Activated naive CD4-positive, alpha-beta T cell treated with anti-CD3 and anti-CD28 coated beads, Interleukin-2, amount 10 ng/mL, durations not matched to agents 7 days and 5 days (primary cell): Measurements from ENCODE around the gene CAPN14.

ENCODE experiments used
- CTCF ChIA-PET: fragments of 350-600 bp; sonication (Branson Sonifier 250); formaldehyde crosslinking; loops from one replicate; lab custom pipeline; 2021; ENCODE audit warnings: antibody characterized with exemption; lab: Charles Lee
- DNase-seq: peaks from one replicate; pipeline ENCODE4 v3.0.0-alpha.2; 2020
- H3K27ac Mint-ChIP-seq: one replicate; pipeline ENCODE4 v1.8.0; 2021; ENCODE audit warnings: mild to moderate bottlenecking, moderate library complexity, mixed read lengths
- H3K27me3 Mint-ChIP-seq: one replicate; pipeline ENCODE4 v1.8.0; 2021; ENCODE audit warnings: mild to moderate bottlenecking, mixed read lengths
- H3K36me3 Mint-ChIP-seq: one replicate; pipeline ENCODE4 v1.8.0; 2021; ENCODE audit warnings: mixed read lengths
- H3K4me1 Mint-ChIP-seq: one replicate; pipeline ENCODE4 v1.8.0; 2021; ENCODE audit warnings: mixed read lengths
- H3K4me3 Mint-ChIP-seq: one replicate; pipeline ENCODE4 v1.8.0; 2021; ENCODE audit warnings: mild to moderate bottlenecking, moderate library complexity, mixed read lengths
- H3K9me3 Mint-ChIP-seq: one replicate; pipeline ENCODE4 v1.8.0; 2021; ENCODE audit warnings: mixed read lengths

The CAPN14 gene

GRCh38 chr2:31236433-31237205, 19.3 kb upstream of the CAPN14 start:
- Mint-ChIP-seq H3K27me3 (peaks cover 16% of the 10 kb centered on the region), H3K4me1 (peaks cover 19% of the 10 kb centered on the region), H3K4me3 (no peak overlapping the region), H3K9me3 (no peaks in the 10 kb centered on the region), H3K36me3 (no peaks in the 10 kb centered on the region), H3K27ac (no peak overlapping the region)
- no peak for DNase-seq
- CTCF ChIA-PET: interaction anchor here (1.3 kb wide), 1 partner anchor 97 kb away, joined by 4 read pairs; no protein-coding TSS in a partner anchor

GRCh38 chr2:31235504-31235902, 18.2 kb upstream of the CAPN14 start:
- CTCF ChIA-PET: interaction anchor here (3.1 kb wide), 1 partner anchor 98 kb away, joined by 13 read pairs; no protein-coding TSS in a partner anchor
- Mint-ChIP-seq H3K27me3 (peaks cover 16% of the 10 kb centered on the region), H3K4me1 (peaks cover 15% of the 10 kb centered on the region), H3K4me3 (no peak overlapping the region), H3K36me3 (no peaks in the 10 kb centered on the region), H3K9me3 (no peaks in the 10 kb centered on the region), H3K27ac (no peak overlapping the region)
- DNase-seq: no peak

- Mint-ChIP-seq H3K27me3 (peaks cover 16% of the 10 kb centered on the region), H3K4me3 (peak overlapping the region; percentile 51), H3K36me3 (no peaks in the 10 kb centered on the region), H3K9me3 (no peaks in the 10 kb centered on the region), H3K4me1 (peaks cover 15% of the 10 kb centered on the region), H3K27ac (peak overlapping the region; percentile 58)
- DNase-seq: no peak
- CTCF ChIA-PET: interaction anchor here (3.1 kb wide), 1 partner anchor 99 kb away, joined by 13 read pairs; no protein-coding TSS in a partner anchor
Observed at GRCh38 chr2:31234683-31235503, 17.6 kb upstream of the CAPN14 start.

GRCh38 chr2:31233741-31234682, 16.7 kb upstream of the CAPN14 start, which contains the start of gene EHD3:
Gene EHD3, plus strand, starts transcription at chr2:31234152. Its CDS starts 470 bp downstream, at chr2:31234622.
- Mint-ChIP-seq H3K36me3 (no peaks in the 10 kb centered on the region), H3K4me3 (peak within 1 kb of the TSS; percentile 62), H3K27ac (peak within 1 kb of the TSS; percentile 58), H3K4me1 (peaks cover 15% of the 10 kb centered on the region), H3K27me3 (peaks cover 16% of the 10 kb centered on the region), H3K9me3 (no peaks in the 10 kb centered on the region)
- peak; percentile 84 for DNase-seq
- CTCF ChIA-PET: interaction anchor here (1.4 to 3.1 kb wide), 2 partner anchors 100 to 522 kb away, joined by 4 to 13 read pairs; no protein-coding TSS in a partner anchor

GRCh38 chr2:31233231-31233630, 15.9 kb upstream of the CAPN14 start:
- DNase-seq: no peak

GRCh38 chr2:31232586-31232985, 15.3 kb upstream of the CAPN14 start:
- peaks cover 15% of the 10 kb centered on the region for H3K4me1 Mint-ChIP-seq
- CTCF ChIA-PET: interaction anchor here (0.8 to 3.1 kb wide), 3 partner anchors 52 to 101 kb away, joined by 3 to 13 read pairs (median 3); no protein-coding TSS in a partner anchor
- H3K27ac Mint-ChIP-seq: no peak overlapping the region
- no peak overlapping the region for H3K4me3 Mint-ChIP-seq
- no peaks in the 10 kb centered on the region for H3K9me3 Mint-ChIP-seq
- peaks cover 16% of the 10 kb centered on the region for H3K27me3 Mint-ChIP-seq
- no peaks in the 10 kb centered on the region for H3K36me3 Mint-ChIP-seq
- no peak for DNase-seq

More at GRCh38 chr2:31233231-31233630, 15.9 kb upstream of the CAPN14 start:
- Mint-ChIP-seq H3K4me3 (peak overlapping the region; percentile 62), H3K4me1 (peaks cover 15% of the 10 kb centered on the region), H3K27me3 (peaks cover 16% of the 10 kb centered on the region), H3K36me3 (no peaks in the 10 kb centered on the region), H3K9me3 (no peaks in the 10 kb centered on the region), H3K27ac (no peak overlapping the region)
- CTCF ChIA-PET: interaction anchor here (1.3 to 3.1 kb wide), 3 partner anchors 53 to 522 kb away, joined by 3 to 13 read pairs (median 4); no protein-coding TSS in a partner anchor

- CTCF ChIA-PET: interaction anchor here (0.8 to 1.3 kb wide), 3 partner anchors 51 to 102 kb away, joined by 3 read pairs; no protein-coding TSS in a partner anchor
- Mint-ChIP-seq H3K4me3 (no peak overlapping the region), H3K36me3 (no peaks in the 10 kb centered on the region), H3K27me3 (peaks cover 17% of the 10 kb centered on the region), H3K27ac (no peak overlapping the region), H3K9me3 (no peaks in the 10 kb centered on the region), H3K4me1 (peaks cover 15% of the 10 kb centered on the region)
- DNase-seq: no peak
Observed at GRCh38 chr2:31231571-31232302, 14.4 kb upstream of the CAPN14 start.

- no peaks in the 10 kb centered on the region for H3K36me3 Mint-ChIP-seq
- no peak for DNase-seq
- H3K27me3 Mint-ChIP-seq: peaks cover 24% of the 10 kb centered on the region
- peaks cover 15% of the 10 kb centered on the region for H3K4me1 Mint-ChIP-seq
- CTCF ChIA-PET: no interaction called here
- H3K4me3 Mint-ChIP-seq: no peak overlapping the region
- H3K27ac Mint-ChIP-seq: no peak overlapping the region
- H3K9me3 Mint-ChIP-seq: no peaks in the 10 kb centered on the region
Observed at GRCh38 chr2:31230751-31231150, 13.4 kb upstream of the CAPN14 start.

GRCh38 chr2:31228717-31229116, 11.4 kb upstream of the CAPN14 start:
- Mint-ChIP-seq H3K4me1 (peaks cover 9% of the 10 kb centered on the region), H3K4me3 (no peak overlapping the region), H3K27me3 (peaks cover 13% of the 10 kb centered on the region), H3K27ac (no peak overlapping the region), H3K36me3 (no peaks in the 10 kb centered on the region), H3K9me3 (no peaks in the 10 kb centered on the region)
- no peak for DNase-seq
- CTCF ChIA-PET: no interaction called here

GRCh38 chr2:31227711-31228125, 10.4 kb upstream of the CAPN14 start:
- H3K4me3 Mint-ChIP-seq: no peak overlapping the region

GRCh38 chr2:31227110-31227509, 9.8 kb upstream of the CAPN14 start:
- CTCF ChIA-PET: interaction anchor here (1.2 kb wide), 1 partner anchor 106 kb away, joined by 4 read pairs; no protein-coding TSS in a partner anchor
- Mint-ChIP-seq H3K27ac (no peak overlapping the region), H3K4me3 (no peak overlapping the region), H3K27me3 (peaks cover 12% of the 10 kb centered on the region), H3K4me1 (no peaks in the 10 kb centered on the region), H3K36me3 (no peaks in the 10 kb centered on the region), H3K9me3 (no peaks in the 10 kb centered on the region)
- DNase-seq: no peak

More at GRCh38 chr2:31227711-31228125, 10.4 kb upstream of the CAPN14 start:
- no peak overlapping the region for H3K27ac Mint-ChIP-seq
- peaks cover 12% of the 10 kb centered on the region for H3K27me3 Mint-ChIP-seq
- CTCF ChIA-PET: no interaction called here
- no peaks in the 10 kb centered on the region for H3K36me3 Mint-ChIP-seq
- no peak for DNase-seq
- no peaks in the 10 kb centered on the region for H3K9me3 Mint-ChIP-seq
- no peaks in the 10 kb centered on the region for H3K4me1 Mint-ChIP-seq

GRCh38 chr2:31226266-31226665, 9.0 kb upstream of the CAPN14 start:
- no peaks in the 10 kb centered on the region for H3K9me3 Mint-ChIP-seq
- no peaks in the 10 kb centered on the region for H3K36me3 Mint-ChIP-seq
- DNase-seq: no peak
- peaks cover 18% of the 10 kb centered on the region for H3K27me3 Mint-ChIP-seq
- H3K27ac Mint-ChIP-seq: no peak overlapping the region
- CTCF ChIA-PET: interaction anchor here (1.2 kb wide), 1 partner anchor 107 kb away, joined by 4 read pairs; no protein-coding TSS in a partner anchor
- H3K4me1 Mint-ChIP-seq: peaks cover 5% of the 10 kb centered on the region
- H3K4me3 Mint-ChIP-seq: no peak overlapping the region
